GM19238 (cell line): Measurements from ENCODE around the gene LRRC36.
"Not testable (repeated sequence)": the region's sequence is repeated elsewhere in the genome, so short reads cannot be mapped to it uniquely, and the experiment has no call there.

Experiments used
- DNase-seq: peaks from one replicate; pipeline ENCODE4 v3.0.0; 2011; ENCODE audit warnings: low spot score; ENCODE audit not compliant: insufficient read length

Gene LRRC36

DNA sequence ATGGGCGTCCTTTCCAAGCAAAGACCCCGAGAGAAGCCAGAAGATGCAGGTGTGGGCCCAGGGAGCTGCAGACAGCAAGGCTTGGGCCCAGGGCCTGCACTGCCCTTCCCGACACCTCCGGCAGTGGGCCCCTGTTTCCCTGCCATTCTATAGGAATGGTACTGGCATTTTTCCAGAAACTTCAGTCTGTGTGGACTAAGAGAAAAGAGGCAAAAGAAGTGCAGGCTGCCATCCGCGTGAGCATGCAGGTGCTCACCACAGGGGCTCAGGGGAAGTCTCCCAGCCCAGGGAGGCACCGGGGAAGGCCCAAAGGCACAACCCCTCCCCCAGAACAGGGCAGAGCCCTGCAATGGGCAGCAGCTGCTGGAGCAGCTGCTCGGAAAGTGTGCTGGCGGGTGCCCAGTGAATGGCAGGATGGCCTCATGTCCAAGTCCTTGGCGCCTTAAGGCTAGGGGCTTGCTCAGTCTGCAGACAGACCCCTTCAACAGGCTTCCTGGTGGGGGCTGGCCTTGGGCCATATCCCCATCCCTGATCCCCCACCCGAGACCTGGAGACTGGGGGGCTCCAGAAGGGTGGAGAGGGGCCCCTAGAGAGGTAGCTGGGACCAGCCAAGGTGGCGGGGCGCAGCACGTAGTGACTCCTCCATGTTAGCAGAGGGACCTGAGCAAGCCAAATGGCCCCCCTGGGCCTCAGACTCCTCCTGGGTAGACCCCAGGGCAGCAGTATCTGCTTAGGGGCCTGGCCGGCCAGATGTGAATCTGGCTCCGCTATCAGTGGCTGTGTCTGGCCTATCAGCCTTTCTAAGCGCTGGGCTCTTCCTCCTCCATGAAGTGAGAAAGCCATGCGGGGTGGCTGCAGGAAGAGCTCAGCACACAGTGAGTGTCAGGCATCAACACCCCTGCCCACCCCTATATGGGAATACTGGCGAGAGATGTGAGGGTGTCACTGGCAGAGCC is 73.4 kb downstream of the LRRC36 start:
- DNase-seq: no peak

DNA sequence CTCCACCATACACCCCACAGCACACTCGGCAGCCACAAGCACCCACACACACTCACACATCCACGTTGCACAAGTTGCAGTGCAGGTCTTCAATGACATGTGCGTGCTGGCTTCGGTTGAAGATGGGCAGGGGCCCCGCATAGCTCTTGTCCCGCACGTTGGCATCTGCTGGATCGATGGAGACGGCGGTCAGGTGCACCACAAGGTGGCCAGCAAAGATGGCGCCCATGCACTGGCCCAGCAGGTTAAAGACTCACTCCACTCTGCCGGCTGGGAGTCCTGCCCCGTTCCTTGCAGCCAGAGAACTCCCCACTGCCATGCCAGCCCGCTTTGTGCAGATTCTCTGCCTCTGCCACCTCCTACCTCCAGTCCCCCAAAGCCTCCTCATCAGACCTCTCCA is 74.3 kb downstream of the LRRC36 start:
- DNase-seq: no peak

DNA sequence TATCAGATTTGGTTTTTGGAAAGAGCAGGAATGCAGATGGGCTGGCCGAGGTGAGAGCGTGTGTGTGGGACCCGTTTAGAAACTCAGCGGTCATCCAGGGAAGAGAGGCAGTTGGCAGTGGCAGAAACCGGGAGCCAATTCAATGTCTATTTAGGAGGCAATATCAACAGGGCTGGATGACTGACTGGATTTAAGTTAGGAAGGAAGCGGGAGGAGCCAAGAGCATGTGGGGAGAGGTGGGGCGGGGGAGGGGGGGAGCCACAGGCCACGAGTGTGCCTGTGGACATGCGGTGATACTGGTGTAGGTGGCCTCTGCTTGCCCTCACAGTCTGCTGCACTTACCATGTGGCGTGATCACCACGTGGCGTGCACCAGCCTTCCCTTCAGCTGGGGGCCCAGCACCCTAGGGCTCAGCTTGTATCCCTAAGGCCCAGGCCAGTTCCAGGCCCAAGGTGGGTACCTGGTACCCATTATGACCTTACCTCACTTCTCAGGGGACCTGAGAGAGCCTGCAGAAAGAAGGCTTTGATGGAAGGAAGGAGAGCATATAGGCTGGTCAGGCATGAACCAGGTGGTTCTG is 77.5 kb downstream of the LRRC36 start:
- no peak for DNase-seq

DNA sequence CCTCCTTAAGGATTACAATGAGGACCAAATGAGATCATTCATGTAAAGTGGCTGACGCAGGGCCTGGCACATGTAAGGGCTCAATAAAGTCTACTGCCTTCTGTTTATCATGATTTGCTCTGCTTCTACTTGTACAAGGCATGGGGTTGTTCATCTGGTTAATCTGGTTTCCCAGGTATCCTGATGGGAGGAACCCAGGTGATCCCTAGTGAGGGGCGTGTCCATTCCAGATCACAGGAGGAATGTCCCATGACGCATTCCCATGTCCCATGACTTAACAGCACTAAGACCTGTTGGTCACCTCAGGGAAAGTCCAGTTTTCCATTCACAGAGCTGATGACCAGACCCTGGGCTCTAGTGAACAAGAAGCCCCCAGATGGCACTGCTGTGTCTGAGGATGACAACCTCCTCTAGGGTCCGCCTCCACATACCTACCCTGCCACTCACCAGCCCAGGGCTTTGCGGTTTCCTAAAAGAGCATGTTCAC is 78.2 kb downstream of the LRRC36 start:
- DNase-seq: no peak

DNA sequence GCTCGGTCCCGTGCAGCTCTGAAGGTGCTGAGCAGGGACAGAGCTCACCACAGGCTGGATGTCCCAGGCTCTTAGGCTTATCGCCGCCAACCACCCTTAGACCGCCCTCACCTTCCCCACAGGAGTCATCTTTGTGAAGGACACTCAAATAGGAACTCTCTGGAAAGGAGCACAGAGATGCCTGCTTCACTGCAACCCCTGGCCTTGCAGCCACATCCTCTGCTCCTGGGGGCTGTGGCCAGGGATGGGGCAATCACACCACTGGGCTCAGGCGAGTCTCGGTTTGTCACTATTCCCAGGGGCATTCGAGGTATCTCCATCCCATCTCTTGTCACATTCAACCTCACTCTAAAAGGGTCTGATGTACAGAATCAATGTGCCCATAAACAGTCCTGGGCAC is 78.7 kb downstream of the LRRC36 start:
- no peak for DNase-seq

DNA sequence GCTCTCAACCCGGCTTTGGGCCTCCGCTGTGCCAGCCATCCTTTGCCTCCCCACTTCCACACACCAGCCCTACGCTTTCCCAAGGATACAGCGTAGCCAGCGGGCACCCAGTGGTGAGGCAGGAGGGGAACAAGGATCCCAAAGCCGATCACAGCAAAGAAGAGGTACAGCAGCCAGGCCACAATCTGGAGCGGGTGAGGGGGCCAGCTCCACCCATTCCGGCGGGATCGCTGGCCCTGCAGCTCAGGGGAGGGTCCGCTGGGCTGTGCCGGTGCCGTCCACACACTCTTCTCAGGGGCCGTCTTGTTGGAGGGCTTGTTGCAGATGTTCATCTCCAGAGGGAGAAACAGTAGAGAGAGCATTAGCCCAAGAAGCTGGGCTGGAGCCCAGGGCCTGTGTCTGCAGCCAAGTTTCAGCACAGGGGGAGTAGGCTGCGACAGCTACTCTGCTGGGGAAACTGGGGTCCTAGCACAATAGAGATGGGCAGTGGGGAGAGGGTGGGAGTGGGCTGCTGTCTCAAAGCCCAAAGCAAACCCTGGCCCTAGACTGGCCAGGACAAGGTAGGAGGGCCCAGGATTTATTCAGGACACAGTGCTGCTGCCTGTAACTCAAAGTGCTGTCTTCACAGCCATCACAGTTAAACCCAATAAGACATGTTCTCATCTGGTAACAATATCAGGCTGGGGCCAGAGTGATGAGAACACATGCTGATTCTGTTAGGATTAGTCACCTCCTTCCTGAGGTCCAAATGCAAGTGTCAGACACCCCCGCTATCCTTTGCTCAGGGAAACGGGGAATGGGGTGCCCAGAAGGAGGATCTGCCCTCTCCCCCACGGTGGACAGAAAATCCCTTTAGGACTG is 79.7 kb downstream of the LRRC36 start:
- no peak for DNase-seq

DNA sequence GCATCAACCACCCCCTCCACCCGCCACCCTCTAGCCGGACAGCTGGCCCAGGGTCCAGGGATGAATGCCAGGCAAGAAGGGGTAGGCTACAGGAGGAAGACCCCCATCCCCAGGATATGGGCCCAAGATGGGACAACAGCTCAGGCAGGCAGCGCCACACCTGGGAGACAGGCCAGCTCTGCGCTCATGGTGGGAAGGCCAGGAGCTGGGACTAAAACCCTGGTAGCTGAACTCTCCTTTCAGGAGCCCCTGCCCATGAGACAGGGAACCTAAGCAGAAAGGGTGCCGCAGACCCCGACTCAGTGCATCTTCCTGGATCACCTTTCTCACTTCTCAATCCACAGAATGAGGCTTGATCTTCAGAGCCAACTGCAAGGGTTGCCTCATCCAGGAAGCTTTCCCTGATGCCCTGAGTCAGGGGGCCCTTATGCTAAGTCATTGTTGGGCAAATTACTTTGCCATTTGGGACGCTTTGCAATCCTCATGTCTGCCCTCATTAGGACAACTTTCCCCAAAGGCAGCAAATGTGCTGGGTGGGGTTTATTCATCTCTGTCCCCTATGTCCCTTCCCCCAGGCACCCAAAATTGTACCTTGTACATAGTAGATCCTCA is 80.7 kb downstream of the LRRC36 start:
- no peak for DNase-seq

DNA sequence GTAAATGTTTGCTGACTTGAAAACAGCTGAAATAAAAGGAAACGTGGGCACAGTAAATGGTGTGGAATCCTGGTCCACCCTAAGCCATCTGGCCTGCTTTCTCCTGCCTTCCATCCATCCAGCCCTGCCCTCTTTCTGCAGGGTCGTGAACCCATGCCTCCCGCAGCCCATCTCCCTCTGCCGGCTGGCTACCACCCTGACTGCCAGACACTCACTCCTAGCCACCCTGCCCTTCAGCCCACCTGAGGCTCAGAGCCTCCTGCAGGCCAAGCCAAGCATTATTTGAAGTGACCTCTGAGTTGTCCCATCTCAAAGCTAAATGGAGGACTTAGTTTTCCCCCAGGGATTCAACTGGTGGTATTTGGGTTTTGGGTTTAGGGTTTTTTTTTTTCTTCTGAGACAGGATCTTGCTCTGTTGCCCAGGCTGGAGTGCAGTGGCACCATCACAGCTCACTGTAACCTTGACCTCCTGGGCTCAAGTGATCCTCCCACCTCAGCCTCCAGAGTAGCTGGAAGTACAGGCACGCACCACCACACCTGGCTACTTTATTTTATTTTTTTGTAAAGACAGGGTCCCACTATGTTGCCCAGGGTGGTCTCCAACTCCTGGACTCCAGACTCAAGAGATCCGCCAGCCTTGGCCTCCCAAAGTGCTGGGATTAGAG is 81.3 kb downstream of the LRRC36 start:
- no peak for DNase-seq

DNA sequence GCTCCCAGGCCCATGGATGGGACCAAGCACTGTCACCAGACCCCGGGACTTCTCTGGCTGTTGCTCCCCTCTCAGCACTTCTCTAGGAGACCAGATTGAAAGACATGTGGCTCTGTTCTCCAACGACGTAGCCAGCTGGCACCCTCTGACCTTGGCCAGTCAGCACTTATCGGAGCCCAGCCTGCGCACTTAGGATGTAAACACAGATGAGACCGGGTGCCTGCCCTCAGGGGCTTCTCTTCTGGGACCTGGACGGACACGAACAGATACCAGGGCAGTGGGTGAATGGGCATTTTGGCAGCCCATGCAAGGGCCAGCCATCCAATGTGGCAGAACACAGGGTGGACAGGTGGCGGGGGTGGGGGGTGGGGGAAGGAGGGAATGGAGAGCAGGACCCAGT is 83.0 kb downstream of the LRRC36 start:
- no peak for DNase-seq

DNA sequence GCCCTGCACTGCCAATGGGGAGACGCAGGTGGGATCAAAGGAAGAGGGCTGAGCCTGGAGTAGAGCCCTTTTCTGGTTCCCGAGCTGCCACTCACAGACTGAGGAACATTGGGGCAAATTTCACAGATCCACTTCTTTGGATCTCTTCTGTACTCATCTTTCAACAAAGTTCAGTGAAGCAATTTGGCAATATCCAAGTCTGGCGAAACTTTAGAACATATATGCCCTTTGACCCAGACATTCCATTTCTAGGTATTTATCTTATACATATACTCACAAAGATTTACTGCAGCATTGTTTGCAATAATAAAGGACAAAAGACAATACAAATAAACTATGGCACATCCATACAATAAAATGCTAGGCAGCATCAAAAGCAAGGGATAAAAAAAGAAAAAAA is 84.7 kb downstream of the LRRC36 start:
- no peak for DNase-seq

DNA sequence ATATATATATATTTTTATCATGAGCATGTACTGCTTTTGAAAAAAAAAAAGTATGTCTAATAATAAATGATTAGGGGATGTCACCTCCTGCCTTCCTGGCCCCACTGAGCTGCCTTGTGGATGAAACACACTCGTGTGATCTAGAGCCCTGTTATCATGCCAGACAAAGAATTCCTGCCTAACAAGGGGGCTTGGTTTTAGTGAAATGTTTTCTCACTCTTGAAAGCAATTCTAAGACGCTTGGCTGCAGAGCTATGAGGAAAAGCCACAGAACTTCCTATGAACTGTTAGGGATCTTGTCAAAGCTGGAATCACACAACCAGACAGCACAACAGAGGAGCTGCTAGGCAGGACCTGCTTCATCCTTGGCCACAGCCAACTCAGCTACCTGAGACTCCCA is 85.7 kb downstream of the LRRC36 start:
- DNase-seq: no peak

DNA sequence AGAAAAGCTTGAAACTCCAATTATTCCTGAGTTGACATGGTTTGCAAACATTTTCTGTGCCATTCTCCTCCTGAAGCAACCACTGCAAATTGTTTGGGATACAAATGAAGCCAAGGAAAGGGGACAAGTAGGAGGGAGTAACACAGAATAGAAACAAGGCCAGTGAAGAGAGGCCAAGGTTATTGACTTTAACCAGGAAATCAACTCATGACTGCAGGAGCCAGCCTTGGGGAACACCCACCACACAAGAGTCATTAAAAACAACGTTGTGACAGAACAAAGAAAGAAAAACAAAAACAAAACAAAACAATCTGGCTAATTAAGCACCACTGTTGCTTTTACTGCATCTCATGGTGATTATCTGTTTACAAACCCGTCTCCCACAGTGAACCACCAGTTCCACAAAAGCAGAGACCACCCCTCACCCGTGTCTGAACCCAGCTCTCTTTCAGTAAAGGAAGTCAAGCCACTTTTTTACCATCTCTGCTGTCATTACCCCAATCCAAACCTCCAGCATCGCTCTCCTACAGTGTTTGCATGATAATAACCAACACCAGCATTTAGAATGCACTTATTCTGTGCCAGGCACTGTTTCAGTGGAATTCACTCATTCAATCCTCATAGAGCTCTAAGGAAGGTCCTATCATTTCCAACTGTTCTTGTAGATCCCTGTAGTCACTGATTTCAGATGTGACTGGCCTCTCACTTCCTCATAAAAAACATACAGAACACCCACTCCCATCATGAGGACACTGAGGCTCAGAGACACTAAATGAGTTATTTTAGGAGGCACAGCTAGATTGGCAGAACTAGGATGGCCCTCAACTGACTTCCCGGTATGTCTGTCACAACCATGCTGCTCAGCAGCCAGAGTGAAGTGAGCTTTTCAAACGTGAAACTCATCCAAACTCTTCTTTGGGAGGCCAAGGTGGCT is 87.6 kb downstream of the LRRC36 start:
- DNase-seq: no peak

DNA sequence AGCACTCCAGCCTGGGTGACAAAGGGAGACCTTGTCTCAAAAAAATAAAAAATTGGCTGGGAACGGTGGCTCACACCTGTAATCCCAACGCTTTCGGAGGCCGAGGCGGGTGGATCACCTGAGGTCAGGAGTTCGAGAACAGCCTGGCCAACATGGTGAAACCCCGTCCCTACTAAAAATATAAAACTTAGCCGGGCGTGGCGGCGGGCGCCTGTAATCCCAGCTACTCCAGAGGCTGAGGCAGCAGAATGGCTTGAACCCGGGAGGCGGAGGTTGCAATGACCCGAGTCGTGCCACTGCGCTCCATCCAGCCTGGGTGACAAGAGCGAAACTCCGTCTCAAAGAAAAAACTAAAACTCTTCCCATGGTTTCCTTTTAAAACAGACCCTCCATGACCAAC is 88.8 kb downstream of the LRRC36 start:
- DNase-seq: not testable (repeated sequence)

DNA sequence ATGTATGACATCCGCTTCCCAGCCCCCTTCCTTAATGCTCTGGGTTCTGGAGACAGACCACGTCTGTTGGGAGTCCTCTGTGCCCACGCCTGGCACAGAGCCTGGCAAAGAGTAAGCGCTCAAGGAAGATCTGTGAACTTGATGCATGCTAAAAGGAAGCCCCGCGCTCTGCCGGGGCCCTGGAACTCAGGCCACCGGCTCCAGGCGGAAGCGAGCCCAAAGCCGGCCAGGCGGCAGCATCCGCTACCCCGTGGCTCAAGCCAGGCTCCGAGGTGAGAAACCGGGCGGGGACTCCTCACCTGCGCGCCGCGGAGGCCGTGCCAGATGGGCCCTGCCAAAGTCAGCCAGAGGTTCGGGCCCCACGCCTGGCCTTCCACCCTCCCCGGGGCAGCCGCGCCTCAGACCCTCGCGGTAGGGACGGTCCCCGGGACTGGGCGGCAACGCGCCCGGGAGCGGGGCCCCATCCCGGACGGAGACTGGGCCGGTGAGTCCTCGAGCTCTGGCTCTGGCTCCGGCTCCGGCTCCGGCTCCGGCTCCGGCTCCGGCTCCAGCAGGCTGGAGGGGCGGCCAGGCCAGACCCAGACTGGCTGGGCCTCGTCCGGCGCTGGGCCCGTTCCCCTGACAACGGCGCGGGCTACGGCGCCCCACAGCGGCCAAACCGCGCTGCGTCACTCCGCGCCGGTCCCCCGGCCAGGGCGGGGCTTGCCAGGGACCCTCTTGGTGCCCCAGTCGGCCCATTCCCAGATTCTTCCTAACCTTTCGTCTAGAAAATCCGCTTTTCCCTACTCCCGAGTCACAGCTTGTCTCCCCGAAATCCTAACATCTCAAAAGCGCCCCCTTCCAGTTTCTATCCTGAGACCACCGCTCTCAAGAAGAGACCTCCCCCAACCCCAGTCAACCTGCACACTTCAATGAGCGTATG is 89.5 kb downstream of the LRRC36 start, which contains the start of gene ZDHHC1:
Gene ZDHHC1 (minus strand): TSS at position 606 of the 922 bp plus-strand sequence. CDS start 8,702 bp downstream, outside the sequence.
- DNase-seq: peak; percentile 78

DNA sequence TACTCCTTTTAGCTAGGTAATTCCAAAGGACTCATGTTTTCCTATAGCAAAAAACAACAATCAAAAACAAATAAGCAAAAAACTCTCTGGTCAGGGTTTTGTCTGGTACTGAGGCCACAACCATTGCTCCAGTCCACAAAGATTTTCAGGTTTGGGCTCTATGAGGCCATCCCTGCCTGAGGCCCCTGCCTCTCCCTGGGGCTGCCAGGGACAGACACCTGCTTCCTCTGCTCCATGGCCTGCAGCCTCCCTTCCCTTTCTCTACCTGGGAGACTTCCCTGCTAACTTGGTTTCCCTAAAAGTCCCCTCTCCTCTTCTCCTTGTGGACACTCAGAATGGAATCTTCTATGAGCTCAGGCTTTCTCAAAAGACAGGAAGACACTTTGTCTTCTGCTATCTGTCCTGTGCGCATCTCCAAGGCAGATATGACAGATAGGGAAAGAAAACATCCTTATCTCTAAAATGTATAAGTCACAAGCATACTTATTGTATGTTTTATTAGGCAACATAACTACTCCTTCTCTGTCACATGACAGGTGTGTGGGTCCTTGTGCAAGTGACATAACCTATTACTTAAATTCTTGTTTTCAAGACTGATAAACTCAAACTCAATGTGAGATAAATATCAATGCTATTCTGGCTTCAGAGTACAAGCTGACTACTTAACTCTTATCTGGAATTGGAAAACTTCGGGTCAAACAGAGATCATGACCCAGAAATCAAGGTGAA is 90.9 kb downstream of the LRRC36 start:
- no peak for DNase-seq

DNA sequence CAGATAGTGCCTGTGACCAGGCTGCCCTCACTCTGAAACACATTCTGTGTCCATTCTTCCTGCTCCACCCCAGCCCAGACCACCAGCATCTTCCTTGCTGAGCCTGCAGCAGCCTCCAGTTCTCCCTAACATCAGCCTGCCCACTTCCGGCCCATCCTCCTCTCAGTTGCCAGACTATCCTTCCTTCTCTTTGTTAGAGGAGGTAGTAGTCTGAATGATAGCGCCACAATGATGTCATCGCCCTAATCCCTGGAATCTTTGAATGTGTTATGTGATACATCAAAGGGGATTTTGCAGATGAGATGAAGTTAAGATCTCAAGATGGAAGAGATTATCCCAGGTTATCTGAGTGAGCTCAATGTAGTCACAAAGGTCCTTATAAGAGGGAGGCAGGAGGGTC is 92.9 kb downstream of the LRRC36 start:
- no peak for DNase-seq

DNA sequence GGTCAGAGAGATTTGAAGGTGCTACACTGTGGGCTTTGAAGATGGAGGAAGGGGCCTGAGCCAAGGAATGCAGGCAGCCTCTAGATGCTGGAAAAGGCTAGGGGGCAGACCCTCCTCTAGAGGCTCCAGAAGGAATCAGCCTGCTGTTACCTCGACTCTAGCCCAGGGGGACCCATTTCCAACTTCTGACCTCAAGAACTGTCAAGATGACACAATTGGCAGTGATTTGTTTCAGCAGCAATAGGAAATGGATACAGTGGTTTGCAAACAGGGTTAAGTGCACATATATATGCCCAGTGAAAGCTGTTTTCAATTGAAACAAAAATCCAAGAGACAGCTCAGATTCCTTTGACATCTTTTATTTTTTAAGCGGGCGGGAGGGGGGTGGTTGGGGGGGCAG is 93.3 kb downstream of the LRRC36 start:
- no peak for DNase-seq

DNA sequence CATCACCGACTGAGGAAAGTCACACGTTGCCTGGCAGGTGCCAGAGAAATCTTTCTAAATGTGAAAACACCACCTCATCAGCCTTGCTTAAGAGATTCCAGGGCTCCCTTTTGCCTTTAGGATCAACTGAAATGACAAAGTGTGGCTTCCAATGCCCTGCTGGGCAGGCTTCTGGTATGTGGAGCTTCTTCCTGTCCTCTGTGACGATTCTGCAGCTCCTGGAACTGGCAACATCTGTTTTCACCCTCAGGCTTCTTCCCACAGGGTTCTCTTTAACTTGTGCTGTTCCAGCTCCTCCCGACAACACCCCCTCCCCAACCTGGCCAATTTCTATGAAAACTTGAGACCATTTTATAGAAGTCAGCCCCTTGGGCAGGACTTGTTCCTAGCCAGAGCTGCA is 94.4 kb downstream of the LRRC36 start:
- DNase-seq: no peak
